ENCODE data around the gene IGLL5.
"Not testable (repeated sequence)": the region's sequence is repeated elsewhere in the genome, so short reads cannot be mapped to it uniquely, and the experiment has no call there.

The IGLL5 gene

GRCh38 chr22:22900527-22901205, 13.1 kb downstream of the IGLL5 start:
- DNase-seq (ENCODE audit: low spot score), result not testable (repeated sequence)

- DNase-seq (ENCODE audit: low spot score), result no peak
Observed at GRCh38 chr22:22901578-22902218, 14.1 kb downstream of the IGLL5 start.

- DNase-seq (ENCODE audit: low spot score), result no peak
Observed at GRCh38 chr22:22902247-22903001, 14.8 kb downstream of the IGLL5 start.

DNA sequence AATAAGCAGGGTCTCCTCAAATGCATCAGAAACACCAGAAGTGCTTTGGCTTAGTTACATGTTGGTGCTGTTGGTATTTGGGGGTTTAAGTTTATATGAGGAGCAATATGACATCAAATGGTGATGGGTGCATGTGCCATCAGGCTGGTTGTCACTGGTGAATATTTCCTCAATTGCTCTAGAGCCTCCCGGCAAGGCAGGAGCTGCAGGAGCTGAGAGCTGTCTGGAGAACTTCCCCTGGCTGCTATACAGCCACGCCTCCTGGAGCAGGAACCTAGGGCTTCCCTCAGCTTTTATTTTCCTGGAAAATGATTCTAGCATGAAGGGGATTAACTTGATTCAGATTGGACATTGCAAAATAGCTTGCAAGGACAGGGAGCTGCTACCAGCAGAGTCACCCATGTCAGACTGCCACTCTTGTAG, 15.8 kb downstream of the IGLL5 start:
- no peak for DNase-seq (ENCODE audit: low spot score)

GRCh38 chr22:22903781-22904192, 16.2 kb downstream of the IGLL5 start:
- not testable (repeated sequence) for DNase-seq (ENCODE audit: low spot score)

DNA sequence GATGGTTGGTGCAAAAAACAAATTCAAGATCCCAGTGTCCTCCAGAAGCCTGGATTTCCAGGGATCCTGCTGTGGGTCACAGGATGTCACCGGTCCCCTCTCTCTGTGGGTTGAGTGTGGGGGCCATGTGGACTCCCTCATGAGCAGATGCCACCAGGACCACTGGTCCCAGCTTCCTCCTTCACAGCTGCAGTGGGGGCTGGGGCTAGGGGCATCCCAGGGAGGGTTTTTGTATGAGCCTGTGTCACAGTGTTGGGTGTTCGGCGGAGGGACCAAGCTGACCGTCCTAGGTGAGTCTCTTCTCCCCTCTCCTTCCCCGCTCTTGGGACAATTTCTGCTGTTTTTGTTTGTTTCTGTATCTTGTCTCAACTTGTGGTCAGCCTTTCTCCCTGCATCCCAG, 17.1 kb downstream of the IGLL5 start:
- DNase-seq (ENCODE audit: low spot score), result not testable (repeated sequence)

- not testable (repeated sequence) for DNase-seq (ENCODE audit: low spot score)
Observed at GRCh38 chr22:22906391-22906790, 18.8 kb downstream of the IGLL5 start.

DNA sequence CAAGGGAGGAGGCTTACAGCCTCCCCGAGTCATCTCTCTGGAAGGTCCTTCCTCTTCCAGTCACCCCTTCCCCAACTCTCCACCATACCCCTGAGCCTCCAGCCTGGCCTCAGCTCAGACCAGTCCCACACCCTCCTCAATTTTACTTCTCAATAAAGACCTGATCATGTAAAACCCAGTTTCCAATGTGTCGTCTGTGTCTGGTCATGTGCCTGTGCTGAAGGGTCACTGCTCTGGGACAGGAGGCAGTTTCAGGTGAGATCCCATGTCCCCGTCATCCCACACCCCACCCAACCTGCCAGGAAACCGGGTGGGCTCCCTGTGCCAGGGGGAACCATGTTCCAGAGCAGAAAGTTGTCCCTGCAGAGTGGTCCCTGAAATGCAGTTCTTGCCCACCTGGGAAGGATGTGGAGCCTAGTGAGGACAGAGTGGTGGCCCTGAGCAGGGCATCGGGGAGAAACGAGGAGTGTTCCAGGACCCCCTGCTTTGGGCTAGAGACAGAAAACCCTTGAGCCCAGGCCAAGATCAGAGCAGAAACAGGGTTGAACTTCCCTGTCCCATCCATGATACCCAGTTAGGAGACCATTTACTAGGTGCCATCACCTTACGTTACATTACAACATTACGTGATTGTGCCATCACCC, 19.4 kb downstream of the IGLL5 start:
- no peak for DNase-seq (ENCODE audit: low spot score)

DNA sequence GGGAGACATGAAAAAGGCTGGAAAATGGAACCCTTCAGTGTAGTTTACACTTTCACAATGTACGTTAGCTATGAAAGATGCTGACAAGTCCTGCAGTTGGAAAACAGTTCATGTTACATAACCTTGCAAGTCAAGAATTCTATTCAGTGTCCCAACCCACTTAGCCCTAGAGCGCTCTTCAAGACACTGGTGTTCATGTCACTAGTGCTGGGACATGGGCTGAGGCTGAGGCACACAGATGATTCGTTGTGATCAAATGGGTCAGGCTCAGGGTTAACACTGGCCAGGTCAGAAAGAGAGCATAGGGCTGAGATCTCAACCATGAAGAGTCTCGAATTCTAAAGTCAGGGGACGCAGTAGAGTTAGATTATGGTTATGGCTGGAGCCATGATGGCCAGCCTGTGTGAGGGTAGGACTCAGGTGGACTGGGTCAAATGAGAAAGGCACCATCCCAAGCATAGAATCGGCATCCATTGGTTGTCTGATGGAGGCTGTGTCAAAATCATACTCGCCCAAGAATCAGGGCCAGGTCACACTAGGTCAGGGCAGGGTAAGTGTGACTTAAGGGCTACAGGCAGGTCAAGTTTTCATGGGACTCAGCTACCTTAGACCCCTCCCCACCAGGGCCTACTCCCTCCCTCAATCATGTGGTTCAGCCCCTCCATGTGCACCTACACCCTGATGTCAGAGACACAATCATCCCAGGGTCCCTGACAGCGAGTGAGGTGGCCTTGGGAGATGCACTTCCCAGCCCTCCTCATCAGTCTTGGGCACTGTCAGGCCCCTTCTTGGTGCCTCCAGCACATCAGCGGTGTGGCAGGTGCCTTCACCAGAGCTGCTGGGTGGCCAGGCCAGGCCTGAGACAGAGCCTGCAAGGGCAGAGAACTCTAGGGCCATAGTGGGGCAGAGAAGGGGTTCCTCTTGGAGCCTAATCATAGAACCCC, 20.2 kb downstream of the IGLL5 start:
- DNase-seq (ENCODE audit: low spot score), result no peak

- DNase-seq (ENCODE audit: low spot score), result no peak
Observed at GRCh38 chr22:22908495-22908861, 20.9 kb downstream of the IGLL5 start.

DNA sequence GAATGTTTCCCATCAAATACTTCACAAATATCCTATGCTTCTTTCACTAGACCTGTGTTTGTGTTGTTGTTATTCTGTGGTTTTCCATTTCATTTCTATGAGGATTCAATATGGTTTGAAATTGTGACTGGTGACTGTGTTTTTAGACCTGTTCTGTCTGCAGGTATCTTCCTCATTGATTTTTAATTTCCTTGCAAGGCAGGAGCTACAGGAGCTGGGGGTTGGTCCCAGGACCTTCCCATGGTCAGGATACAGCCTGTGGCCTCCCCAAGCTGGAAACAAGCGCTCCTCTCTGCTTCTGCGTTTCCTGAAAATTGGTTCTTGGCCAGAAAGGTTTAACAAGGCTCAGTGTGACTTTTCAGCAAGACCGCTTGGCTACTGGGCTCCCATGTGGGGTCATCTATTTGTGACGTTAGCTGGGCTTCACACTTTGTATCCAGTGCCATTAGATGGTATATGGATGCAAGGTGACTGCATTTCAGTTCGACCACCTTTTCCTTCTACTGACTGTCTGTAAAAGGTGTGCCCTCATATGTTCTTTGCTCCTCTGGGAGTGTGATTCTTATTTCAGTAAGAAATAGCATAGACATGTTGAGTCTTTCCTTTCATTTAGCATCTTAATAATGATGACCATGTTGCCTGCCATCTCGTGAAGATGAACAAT, 21.5 kb downstream of the IGLL5 start:
- DNase-seq (ENCODE audit: low spot score), result no peak

DNA sequence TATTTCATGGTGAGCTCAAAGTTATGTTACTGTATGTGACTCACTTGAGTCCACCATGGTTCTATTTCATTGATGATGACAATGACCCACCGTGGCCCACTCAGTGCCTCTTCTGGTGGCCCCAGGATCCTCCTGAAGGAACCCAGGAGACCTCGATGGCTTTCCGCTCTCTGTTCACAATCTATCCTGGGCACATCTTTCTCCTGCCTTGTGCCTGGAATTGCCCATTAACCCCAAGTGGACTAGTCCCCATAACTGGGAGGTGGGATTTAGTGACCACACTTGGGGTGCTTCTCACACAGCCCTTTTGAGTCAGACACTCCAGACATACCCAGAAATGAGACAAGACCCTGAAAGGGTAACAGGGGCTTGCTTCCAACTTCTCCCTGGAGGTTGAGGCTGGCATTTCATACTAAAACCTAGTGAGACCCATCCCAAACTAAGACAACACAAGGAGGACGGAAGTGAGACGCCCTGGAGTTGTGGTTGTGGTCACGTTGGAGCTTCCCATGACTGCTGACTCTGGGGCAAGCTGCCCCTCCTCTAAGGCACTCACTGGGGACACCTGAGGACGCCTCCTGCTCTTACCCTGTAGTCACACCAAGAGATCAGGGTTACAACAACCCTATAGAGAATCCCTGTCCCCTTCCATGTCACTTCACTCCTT, 22.1 kb downstream of the IGLL5 start:
- no peak for DNase-seq (ENCODE audit: low spot score)

- DNase-seq (ENCODE audit: low spot score), result no peak
Observed at GRCh38 chr22:22910272-22911240, 22.9 kb downstream of the IGLL5 start.

DNA sequence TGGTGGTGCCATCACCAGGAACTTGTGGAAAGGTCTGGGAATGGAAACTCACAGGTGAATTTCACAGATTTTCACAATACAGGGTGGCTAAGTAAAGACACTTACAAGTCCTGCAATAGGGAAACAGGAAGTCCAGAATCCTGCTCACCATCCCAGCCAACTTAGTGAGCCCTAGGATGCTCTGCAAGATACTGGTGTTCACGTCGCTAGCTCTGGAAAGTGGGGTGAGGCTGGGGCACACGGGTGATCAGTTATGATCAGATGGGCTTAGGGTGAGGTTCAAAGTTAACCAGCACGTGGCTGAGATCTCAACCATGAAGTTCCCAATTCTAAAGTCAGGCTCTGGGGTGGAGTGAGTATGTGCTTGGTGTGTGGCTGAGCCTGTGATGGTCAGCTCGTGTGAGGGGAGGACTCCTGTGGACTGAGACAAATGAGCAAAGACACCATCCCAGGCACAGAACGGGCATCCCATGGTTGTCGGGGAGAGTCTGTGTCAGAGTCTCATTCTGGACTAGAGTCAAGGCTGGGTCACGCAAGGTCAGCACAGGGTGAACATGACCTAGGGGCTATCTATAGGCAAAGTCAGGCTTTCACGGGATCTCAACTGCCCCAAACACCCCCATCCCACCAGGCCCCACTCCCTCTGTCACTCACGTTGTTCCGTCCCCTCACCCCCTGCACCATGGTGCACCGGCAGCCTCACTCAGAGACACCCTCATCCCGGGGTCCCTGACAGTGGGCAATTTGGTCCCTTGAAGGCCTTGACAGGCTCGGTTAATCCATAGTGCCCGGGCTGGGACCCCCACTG, 23.9 kb downstream of the IGLL5 start:
- DNase-seq (ENCODE audit: low spot score), result no peak

DNA sequence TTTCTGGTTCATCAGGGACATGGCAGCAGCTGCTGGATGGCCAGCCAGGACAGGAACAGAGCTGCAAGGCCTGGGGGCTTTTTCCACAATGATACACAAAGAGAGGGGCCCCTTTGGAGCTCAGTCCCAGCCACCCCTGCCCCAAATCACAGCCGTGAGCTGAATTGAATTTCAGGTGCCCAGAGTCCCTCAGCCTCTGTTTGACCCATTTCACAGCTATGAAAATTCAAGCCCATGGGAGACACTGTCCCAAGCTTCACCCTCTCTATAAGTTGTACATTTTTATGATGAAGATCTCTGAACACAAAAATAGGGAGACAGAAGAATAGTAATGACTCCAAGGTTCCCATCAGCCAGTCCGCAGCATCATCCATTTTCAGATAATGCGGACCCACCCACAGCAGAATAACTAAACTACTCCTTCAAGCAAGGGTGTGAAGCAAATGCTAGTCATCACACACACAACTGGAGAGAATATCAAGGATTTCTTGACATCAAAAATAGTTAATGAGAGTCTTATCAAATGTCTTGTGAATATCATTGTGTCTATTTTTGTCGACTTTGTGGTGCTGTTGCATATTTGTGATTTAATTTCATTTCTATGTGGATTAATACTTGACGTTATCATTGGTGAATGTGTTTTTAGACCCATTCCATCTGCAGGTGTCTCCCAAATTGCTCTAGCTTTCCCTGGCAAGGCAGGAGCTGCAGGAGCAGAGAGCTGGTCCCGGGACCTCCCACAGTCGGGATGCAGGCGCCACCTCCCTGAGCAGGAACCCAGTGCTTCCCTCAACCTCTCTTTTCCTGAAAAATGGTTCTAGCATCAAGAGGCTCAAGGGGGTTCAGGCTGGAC, 24.7 kb downstream of the IGLL5 start:
- DNase-seq (ENCODE audit: low spot score), result no peak

- no peak for DNase-seq (ENCODE audit: low spot score)
Observed at GRCh38 chr22:22912988-22913253, 25.3 kb downstream of the IGLL5 start.

DNA sequence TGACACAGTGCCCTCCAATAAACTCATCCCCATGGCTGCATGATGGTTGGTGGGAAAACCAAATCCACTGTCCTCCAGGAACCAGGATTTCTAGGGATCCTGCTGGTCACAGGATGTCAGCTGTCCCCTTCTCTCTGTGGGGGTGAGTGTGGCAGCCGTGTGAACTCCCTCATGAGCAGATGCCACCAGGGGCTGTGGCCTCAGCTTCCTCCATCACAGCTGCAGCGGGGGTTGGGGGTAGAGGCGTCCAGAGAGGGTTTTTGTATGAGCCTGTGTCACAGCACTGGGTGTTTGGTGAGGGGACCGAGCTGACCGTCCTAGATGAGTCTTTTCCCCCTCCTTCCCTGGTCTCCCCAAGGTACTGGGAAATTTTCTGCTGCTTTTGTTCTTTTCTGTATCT, 26.4 kb downstream of the IGLL5 start:
- no peak for DNase-seq (ENCODE audit: low spot score)
